Vagina (tissue), 2 donors: ENCODE data around the gene RASA3.

Experiments used
- CTCF ChIP-seq, 3 experiments: fragments of 450-650 bp in 2 of 3; fragments of 200-600 bp in 1 of 3; sonication (generic) in 1 of 3; IDR thresholded peaks; one replicate each; pipeline ENCODE4 v1.5.1; 2017 to 2019; ENCODE audit warnings: antibody characterized with exemption in 3 of 3, mild to moderate bottlenecking in 2 of 3, moderate library complexity in 2 of 3
- POLR2A ChIP-seq, 2 donors: fragments of 450-650 bp; IDR thresholded peaks; one replicate each; pipeline ENCODE4 v1.6.1; 2017; ENCODE audit warnings: antibody characterized with exemption in 2 of 2, mild to moderate bottlenecking in 2 of 2, moderate library complexity in 2 of 2
- POLR2AphosphoS5 ChIP-seq, 2 donors: sonication (generic); formaldehyde crosslinking; IDR thresholded peaks; one replicate each; pipeline ENCODE4 v1.9.0; 2017; ENCODE audit warnings: antibody characterized with exemption in 2 of 2, mild to moderate bottlenecking in 2 of 2, low read depth in 1 of 2; ENCODE audit not compliant: insufficient read depth in 1 of 2

- no peak for TF ChIP-seq CTCF (IDR thresholded peaks at IDR 0.05)
- no peak for TF ChIP-seq POLR2AphosphoS5 (IDR thresholded peaks at IDR 0.05; ENCODE audit: insufficient read depth in 1 of 2, low read depth in 1 of 2)
- no peak for TF ChIP-seq POLR2A (IDR thresholded peaks at IDR 0.05)
These were observed 20.1 kb downstream of the RASA3 start for GRCh38 chr13:114112231-114112825.
